Measurements from ENCODE around the gene ASS1.

The ASS1 gene

DNA sequence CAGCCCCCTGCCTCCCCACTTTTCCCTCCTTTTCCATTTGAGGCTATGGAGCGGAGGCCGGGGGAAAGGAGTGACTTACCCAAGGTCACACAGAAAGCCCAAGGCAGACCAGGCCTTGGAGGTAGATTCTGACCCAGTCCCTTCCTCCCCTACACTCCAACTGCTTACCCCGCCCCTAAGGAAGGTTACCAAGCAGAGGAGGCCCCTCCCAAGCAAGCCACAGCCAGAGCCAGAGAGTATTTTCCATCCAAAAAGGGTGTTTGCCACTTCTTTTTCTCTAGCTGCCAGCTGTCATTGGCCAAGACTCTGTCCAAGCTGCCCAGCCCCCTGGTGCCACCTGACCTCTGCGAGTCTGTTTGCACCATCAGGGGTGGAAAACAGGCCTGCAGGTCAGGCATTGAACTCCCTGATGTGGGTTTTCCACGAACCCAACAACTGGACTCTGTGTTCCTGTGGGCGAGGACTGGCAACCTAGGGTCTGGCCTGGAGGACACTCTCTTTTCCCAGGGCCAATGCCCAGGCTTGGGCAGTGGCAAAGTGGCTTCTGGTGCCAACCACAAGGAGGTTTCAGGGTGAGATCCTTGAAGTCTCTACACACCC lies 6.3 kb upstream of the ASS1 start:
- DNase-seq: no peak
- H3K9ac ChIP-seq (ENCODE audit: low read length): no peak overlapping the region
- TF ChIP-seq EZH2 (optimal IDR thresholded peaks at IDR 0.05; ENCODE audit: low read depth, low read length) (no peak), EZH2phosphoT487 (IDR thresholded peaks at IDR 0.05; ENCODE audit: low read length) (no peak)
- TF ChIP-seq, protein P1, sequence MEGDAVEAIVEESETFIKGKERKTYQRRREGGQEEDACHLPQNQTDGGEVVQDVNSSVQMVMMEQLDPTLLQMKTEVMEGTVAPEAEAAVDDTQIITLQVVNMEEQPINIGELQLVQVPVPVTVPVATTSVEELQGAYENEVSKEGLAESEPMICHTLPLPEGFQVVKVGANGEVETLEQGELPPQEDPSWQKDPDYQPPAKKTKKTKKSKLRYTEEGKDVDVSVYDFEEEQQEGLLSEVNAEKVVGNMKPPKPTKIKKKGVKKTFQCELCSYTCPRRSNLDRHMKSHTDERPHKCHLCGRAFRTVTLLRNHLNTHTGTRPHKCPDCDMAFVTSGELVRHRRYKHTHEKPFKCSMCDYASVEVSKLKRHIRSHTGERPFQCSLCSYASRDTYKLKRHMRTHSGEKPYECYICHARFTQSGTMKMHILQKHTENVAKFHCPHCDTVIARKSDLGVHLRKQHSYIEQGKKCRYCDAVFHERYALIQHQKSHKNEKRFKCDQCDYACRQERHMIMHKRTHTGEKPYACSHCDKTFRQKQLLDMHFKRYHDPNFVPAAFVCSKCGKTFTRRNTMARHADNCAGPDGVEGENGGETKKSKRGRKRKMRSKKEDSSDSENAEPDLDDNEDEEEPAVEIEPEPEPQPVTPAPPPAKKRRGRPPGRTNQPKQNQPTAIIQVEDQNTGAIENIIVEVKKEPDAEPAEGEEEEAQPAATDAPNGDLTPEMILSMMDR (IDR thresholded peaks at IDR 0.05; ENCODE audit: low read length): no peak
- H3K4me1 ChIP-seq (ENCODE audit: low read length): no peaks in the 10 kb centered on the region
- peaks cover 80% of the 10 kb centered on the region for H3K27me3 ChIP-seq (replicated peaks; ENCODE audit: insufficient read depth, low read length)
- H3K9me3 ChIP-seq (replicated peaks; ENCODE audit: insufficient read depth, low read length): no peaks in the 10 kb centered on the region; the same call in 1 of the 2 replicates
- H3K27ac ChIP-seq (ENCODE audit: low read length): no peak overlapping the region
- H3K4me2 ChIP-seq (ENCODE audit: low read depth, low read length): no peak overlapping the region
- H3K79me2 ChIP-seq (ENCODE audit: low read length): no peaks in the 10 kb centered on the region
- H2AFZ ChIP-seq (ENCODE audit: low read length): no peak overlapping the region
- H3K9me2 ChIP-seq (replicated peaks; ENCODE audit: insufficient read depth, low read length): no peaks in the 10 kb centered on the region
- H3K36me3 ChIP-seq (replicated peaks; ENCODE audit: insufficient read depth, low read length): no peaks in the 10 kb centered on the region
- H4K20me1 ChIP-seq (ENCODE audit: insufficient read depth, low read length): no peaks in the 10 kb centered on the region
- no peaks in the 10 kb centered on the region for H3F3A ChIP-seq (ENCODE audit: insufficient read depth, low read length)
- no peak overlapping the region for H3K4me3 ChIP-seq (ENCODE audit: low read length)

DNA sequence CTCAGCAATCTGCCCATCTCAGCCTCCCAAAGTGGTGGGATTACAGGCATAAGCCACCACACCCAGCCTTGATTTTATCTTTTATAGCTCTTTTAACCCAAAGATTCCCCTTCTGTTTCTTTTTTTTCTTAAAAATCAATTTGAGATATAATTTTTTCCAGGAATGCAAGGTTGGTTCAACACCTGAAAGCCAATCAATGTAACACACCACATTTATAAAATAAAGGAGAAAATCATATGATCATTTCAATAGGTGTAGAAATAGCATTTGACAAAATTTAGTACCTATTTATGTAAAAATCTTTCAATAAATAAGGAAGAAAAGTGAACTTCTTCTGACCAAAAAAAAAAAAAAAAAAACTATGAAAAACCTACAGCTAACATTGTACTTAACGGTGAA lies 3.7 kb upstream of the ASS1 start:
- Histone ChIP-seq H3K4me3 (ENCODE audit: low read length) (no peak overlapping the region), H3K36me3 (replicated peaks; ENCODE audit: insufficient read depth, low read length) (no peaks in the 10 kb centered on the region), H4K20me1 (ENCODE audit: insufficient read depth, low read length) (no peaks in the 10 kb centered on the region), H3K9me2 (replicated peaks; ENCODE audit: insufficient read depth, low read length) (no peaks in the 10 kb centered on the region), H3K4me2 (ENCODE audit: low read depth, low read length) (no peak overlapping the region), H3K9ac (ENCODE audit: low read length) (no peak overlapping the region), H3K27me3 (replicated peaks; ENCODE audit: insufficient read depth, low read length) (peaks cover 70% of the 10 kb centered on the region), H3K27ac (ENCODE audit: low read length) (no peak overlapping the region), H2AFZ (ENCODE audit: low read length) (no peak overlapping the region), H3K79me2 (ENCODE audit: low read length) (no peaks in the 10 kb centered on the region), H3K4me1 (ENCODE audit: low read length) (no peaks in the 10 kb centered on the region), H3F3A (ENCODE audit: insufficient read depth, low read length) (no peaks in the 10 kb centered on the region), H3K9me3 (replicated peaks; ENCODE audit: insufficient read depth, low read length) (no peaks in the 10 kb centered on the region; the same call in 1 of the 2 replicates)
- DNase-seq: no peak
- TF ChIP-seq, protein P1 (IDR thresholded peaks at IDR 0.05; ENCODE audit: low read length): no peak

DNA sequence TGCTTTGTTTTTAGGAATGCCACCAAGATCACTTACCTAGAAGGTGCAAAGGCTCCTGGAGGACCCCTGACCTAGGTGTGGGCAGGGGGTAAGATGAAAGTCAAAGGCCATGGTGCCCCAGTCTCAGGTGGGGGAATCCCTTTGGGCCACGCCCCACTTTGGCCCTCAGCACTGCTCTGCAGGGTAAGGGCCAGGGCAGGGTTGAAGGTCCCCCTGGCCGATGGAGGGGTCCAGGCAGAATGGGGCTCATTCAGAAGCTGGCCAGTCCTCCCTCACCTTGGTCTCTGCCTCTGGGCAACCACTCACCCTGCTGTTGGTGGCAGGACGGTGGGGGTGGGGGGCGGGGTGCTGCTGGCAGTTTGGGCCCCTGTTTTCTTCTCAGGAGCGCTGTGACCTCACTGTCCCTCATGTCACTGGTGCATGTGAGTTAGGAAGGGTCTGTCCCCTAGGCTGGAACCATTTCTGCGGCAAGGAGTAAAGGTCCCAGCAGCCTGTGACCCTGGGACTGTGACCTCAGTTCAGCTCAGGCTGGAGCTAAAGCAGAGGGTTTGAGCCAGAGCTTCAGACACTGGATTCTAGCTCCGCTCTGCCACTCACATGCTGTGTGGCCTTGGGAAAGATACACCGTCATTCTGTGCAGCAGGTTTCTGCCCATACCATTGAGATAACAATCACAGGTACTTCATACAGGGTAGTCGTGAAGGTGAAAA lies 1.9 kb upstream of the ASS1 start:
- Histone ChIP-seq H3K27me3 (replicated peaks; ENCODE audit: insufficient read depth, low read length) (peaks cover 52% of the 10 kb centered on the region), H3K4me3 (ENCODE audit: low read length) (no peak overlapping the region), H3K36me3 (replicated peaks; ENCODE audit: insufficient read depth, low read length) (no peaks in the 10 kb centered on the region), H3K4me2 (ENCODE audit: low read depth, low read length) (no peak overlapping the region), H2AFZ (ENCODE audit: low read length) (no peak overlapping the region), H3K4me1 (ENCODE audit: low read length) (peaks cover 13% of the 10 kb centered on the region), H3K79me2 (ENCODE audit: low read length) (no peaks in the 10 kb centered on the region), H3K9me3 (replicated peaks; ENCODE audit: insufficient read depth, low read length) (no peaks in the 10 kb centered on the region; the same call in 1 of the 2 replicates), H3K9me2 (replicated peaks; ENCODE audit: insufficient read depth, low read length) (no peaks in the 10 kb centered on the region), H3K9ac (ENCODE audit: low read length) (no peak overlapping the region), H4K20me1 (ENCODE audit: insufficient read depth, low read length) (no peaks in the 10 kb centered on the region), H3F3A (ENCODE audit: insufficient read depth, low read length) (no peaks in the 10 kb centered on the region), H3K27ac (ENCODE audit: low read length) (no peak overlapping the region)
- TF ChIP-seq, protein P1 (IDR thresholded peaks at IDR 0.05; ENCODE audit: low read length): no peak
- TF ChIP-seq EZH2 (optimal IDR thresholded peaks at IDR 0.05; ENCODE audit: low read depth, low read length): no peak
- TF ChIP-seq EZH2phosphoT487 (IDR thresholded peaks at IDR 0.05; ENCODE audit: low read length): no peak
- no peak for DNase-seq

Data from MM.1S (cell line).